ENCODE measurements around the gene TENT4A.

DNA sequence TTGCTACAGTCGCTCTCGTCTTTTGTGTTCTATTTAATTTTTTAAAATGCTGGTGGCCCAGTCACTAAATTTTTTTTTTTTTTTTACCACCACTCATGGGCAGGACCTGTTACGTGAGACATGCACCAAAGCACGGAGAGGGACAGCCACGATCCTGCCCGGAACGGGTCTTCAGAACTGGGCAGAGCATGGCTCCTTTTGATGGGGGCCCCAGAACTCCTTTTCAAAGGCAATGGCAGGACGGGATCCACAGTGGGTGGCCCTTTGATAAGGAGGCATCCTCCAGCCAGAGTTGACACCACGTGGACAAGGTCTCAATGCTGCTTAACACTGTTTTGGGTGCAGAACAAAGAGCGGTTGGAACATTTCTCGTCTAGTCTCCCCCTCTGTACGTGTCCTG lies 50.0 kb downstream of the TENT4A start:
- TF ChIP-seq, protein P1, sequence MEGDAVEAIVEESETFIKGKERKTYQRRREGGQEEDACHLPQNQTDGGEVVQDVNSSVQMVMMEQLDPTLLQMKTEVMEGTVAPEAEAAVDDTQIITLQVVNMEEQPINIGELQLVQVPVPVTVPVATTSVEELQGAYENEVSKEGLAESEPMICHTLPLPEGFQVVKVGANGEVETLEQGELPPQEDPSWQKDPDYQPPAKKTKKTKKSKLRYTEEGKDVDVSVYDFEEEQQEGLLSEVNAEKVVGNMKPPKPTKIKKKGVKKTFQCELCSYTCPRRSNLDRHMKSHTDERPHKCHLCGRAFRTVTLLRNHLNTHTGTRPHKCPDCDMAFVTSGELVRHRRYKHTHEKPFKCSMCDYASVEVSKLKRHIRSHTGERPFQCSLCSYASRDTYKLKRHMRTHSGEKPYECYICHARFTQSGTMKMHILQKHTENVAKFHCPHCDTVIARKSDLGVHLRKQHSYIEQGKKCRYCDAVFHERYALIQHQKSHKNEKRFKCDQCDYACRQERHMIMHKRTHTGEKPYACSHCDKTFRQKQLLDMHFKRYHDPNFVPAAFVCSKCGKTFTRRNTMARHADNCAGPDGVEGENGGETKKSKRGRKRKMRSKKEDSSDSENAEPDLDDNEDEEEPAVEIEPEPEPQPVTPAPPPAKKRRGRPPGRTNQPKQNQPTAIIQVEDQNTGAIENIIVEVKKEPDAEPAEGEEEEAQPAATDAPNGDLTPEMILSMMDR (conservative IDR thresholded peaks at IDR 0.05; ENCODE audit: low read length) = no peak
- no peak for TF ChIP-seq EZH2phosphoT487 (IDR thresholded peaks at IDR 0.05; ENCODE audit: borderline replicate concordance, low read depth, low read length)
